ENCODE results near the gene OR1L8.

DNA sequence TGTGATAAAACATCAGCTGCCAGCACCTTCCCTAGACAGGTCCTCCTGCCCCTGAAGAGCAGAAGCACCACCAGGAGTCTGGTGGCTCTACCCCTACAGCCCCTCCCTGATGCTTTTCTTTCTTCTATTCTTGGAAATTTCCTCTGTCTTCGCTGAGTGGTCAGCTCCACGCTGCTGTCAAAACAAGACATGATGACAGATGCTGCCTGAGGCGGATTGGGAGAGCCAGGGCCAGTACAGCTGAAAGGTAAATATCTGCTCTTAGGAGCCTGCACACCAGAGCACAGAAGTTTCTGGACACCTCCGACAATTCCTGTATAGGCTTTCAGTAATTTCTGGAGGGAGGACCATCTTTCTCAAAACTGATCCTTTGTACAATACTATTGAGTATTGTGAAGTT, 26.6 kb upstream of the OR1L8 start:
- no peak for TF ChIP-seq CTCF (conservative IDR thresholded peaks at IDR 0.05; ENCODE audit: low read length)
- TF ChIP-seq EZH2phosphoT487 (IDR thresholded peaks at IDR 0.05; ENCODE audit: borderline replicate concordance, low read depth, low read length) = no peak

Data from OCI-LY7 (cell line).